AG09309 (cell line): ENCODE data around the gene TMSB4Y.

Experiments
- DNase-seq: peaks from one replicate; pipeline ENCODE4 v3.0.0-alpha.2; 2010; ENCODE audit warnings: low read depth
- H3K4me3 ChIP-seq: 2 replicates; pipeline ENCODE4 v1.5.1; 2011; ENCODE audit warnings: mild to moderate bottlenecking, low read depth, low read length, moderate library complexity; ENCODE audit not compliant: control insufficient read depth
- TF ChIP-seq, protein P1 (sequence below): IDR thresholded peaks from 2 replicates; pipeline ENCODE4 v1.5.1; 2011; ENCODE audit warnings: mild to moderate bottlenecking, low read depth, low read length, inconsistent platforms; ENCODE audit not compliant: insufficient read depth, control insufficient read depth; ENCODE audit errors: missing control alignments

The TMSB4Y gene

GRCh38 chrY:13708038-13708437 is 4.3 kb downstream of the TMSB4Y start:
- no peak for DNase-seq
- H3K4me3 ChIP-seq, result no peak overlapping the region
- TF ChIP-seq, protein P1, sequence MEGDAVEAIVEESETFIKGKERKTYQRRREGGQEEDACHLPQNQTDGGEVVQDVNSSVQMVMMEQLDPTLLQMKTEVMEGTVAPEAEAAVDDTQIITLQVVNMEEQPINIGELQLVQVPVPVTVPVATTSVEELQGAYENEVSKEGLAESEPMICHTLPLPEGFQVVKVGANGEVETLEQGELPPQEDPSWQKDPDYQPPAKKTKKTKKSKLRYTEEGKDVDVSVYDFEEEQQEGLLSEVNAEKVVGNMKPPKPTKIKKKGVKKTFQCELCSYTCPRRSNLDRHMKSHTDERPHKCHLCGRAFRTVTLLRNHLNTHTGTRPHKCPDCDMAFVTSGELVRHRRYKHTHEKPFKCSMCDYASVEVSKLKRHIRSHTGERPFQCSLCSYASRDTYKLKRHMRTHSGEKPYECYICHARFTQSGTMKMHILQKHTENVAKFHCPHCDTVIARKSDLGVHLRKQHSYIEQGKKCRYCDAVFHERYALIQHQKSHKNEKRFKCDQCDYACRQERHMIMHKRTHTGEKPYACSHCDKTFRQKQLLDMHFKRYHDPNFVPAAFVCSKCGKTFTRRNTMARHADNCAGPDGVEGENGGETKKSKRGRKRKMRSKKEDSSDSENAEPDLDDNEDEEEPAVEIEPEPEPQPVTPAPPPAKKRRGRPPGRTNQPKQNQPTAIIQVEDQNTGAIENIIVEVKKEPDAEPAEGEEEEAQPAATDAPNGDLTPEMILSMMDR, result no peak

GRCh38 chrY:13718996-13719395 is 15.3 kb downstream of the TMSB4Y start:
- TF ChIP-seq, protein P1, result no peak
- no peak overlapping the region for H3K4me3 ChIP-seq
- DNase-seq, result no peak

DNA sequence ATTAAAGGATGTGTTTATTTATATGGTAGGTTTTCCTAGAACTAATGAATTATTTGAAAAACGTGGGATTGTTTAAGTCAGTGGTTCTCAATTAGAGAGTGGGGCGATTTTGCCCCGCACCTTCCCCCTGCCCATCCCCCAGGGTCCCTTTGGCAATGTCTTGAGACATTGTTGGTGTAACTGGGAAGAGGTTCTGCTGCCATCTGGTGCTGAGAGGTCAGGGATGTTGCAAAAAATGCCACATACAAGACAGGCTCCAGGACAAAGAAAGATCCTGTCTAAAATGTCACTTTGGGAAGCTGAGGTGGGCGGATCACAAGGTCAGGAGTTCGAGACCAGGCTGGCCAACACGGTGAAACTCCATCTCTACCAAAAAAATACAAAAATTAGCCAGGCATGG is 25.8 kb downstream of the TMSB4Y start:
- no peak for DNase-seq
- H3K4me3 ChIP-seq, result no peak overlapping the region
- TF ChIP-seq, protein P1, result no peak

DNA sequence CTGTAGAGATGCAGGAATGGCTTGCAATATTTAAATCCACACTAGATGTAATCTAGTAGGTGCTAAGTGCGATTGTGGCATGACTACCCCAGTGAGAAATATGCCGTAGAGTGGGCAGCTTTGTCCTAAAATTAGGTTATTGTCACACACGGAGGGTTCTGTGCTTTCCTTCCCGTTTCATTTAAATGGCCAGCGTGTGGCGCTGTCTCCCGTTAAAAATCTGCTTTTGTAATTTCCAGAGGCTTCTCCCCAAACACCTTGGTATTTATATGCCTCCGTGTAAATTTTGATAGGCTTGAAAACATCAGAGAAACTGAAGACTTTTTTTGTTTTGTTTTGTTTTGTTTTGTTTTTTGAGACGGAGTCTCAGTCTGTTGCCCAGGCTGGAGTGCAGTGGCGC is 34.9 kb downstream of the TMSB4Y start:
- no peak for DNase-seq

DNA sequence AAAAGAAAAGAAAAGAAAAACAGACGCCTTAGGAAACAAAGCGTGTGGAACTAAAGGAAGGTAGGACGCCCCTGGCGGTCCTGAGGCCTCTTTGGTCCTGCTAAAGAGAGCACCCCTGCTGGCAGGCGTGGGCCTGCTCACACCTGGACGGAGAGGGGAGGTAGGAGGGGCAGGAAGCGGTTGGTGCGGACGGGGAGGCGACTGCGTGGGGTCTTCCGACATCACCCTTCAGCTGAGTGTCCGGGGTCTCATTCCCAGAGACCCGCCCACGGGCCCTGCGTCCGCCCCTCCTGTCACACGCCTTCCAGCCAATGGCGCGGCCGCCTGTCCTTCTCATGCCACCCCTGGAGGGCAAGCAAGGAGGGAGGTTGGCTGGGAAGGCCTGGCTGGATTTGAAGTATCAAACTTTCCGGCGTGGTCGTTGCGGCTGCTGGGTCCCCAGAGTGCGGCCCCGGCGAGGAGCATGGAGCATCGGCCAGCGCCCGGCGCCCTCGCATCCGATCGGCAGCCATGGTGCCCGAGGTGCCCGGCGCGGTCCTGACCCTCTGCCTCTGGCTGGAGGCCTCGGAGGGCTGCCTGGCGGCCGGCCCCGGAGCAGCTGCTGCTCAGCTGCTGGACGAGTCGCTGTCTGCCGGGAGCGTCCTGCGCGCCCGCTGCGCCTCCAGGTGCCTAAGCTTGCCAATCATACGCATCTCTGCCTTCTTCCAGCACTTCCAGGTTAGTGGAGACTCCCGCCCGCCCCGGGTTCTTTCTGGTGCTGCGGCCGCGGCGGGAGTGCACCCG is 47.8 kb downstream of the TMSB4Y start:
- TF ChIP-seq, protein P1, result no peak
- no peak for DNase-seq
- H3K4me3 ChIP-seq, result no peak overlapping the region

More for the DNA sequence above, 34.9 kb downstream of the TMSB4Y start:
- H3K4me3 ChIP-seq, result no peak overlapping the region
- TF ChIP-seq, protein P1, result no peak

- TF ChIP-seq, protein P1, result no peak
- H3K4me3 ChIP-seq, result no peak overlapping the region
- no peak for DNase-seq
Observed at GRCh38 chrY:13754661-13755060, 51.0 kb downstream of the TMSB4Y start.
